Pancreas (tissue), 10 donors: ENCODE results near the gene ZNF471. TPM values are rescaled to one million over a fixed set of nuclear protein-coding genes. Genes with fewer than 3 reads are reported as not detected.

ENCODE experiments used
- ATAC-seq, 4 donors: fragments of 200-7000 bp; cut with Tn5 transposase; one replicate each; pipeline versions ENCODE4 v1.8.0 to v1.9.1; 2020; ENCODE audit warnings: mild to moderate bottlenecking in 4 of 4, moderate library complexity in 4 of 4
- DNase-seq, 6 donors: peaks; one replicate each; pipeline ENCODE4 v3.0.0-alpha.2; 2020
- FAIRE-seq: peaks from 2 replicates; lab custom pipeline; 2012; peaks lifted over from hg19 to GRCh38; lab: Jason Lieb, UNC
- H3K27ac ChIP-seq, 4 donors: fragments of 200-600 bp; sonication (generic); 1 replicate in 3 of 4; 2 replicates in 1 of 4; pipeline versions ENCODE4 v1.5.0 to v1.8.0; 2020
- H3K27me3 ChIP-seq, 4 donors: fragments of 200-600 bp; one replicate each; pipeline ENCODE4 v1.8.0; 2021
- H3K36me3 ChIP-seq, 3 donors: fragments of 200-600 bp; sonication (generic) in 1 of 3; one replicate each; pipeline versions ENCODE4 v1.5.0 to v1.8.0; 2020 to 2021
- H3K4me1 ChIP-seq, 3 donors: fragments of 200-600 bp; one replicate each; pipeline ENCODE4 v1.8.0; 2021
- H3K4me3 ChIP-seq, 4 donors: fragments of 200-600 bp; sonication (generic) in 2 of 4; one replicate each; pipeline versions ENCODE4 v1.5.0 to v1.8.0; 2020 to 2021
- H3K9me3 ChIP-seq, 4 donors: fragments of 200-600 bp; one replicate each; pipeline ENCODE4 v1.8.0; 2021
- CTCF ChIP-seq, 4 donors: fragments of 200-600 bp; sonication (generic) in 3 of 4; IDR thresholded peaks; one replicate each; pipeline versions ENCODE4 v1.5.0 to v1.8.0; 2021; ENCODE audit warnings: antibody characterized with exemption in 4 of 4
- WGBS, 2 donors: extraction: QIAGEN DNeasy Blood & Tissue Kit; methylation state at CpG; one replicate each; pipeline ENCODE4 v1.1.7; 2013; 5-methylcytosine and 5-hydroxymethylcytosine counted together
- intact Hi-C, 3 donors: fragments of 100-400 bp; cut with DNase I; formaldehyde crosslinking; loops; one replicate each; pipeline versions ENCODE4 v1.11.1 to v1.14.2; 2022
- polyA plus RNA-seq, 2 donors: library from polyadenylated mRNA; stranded (reverse); fragments of 200-250 nt; gene quantifications; one replicate each; pipeline ENCODE4 v1.2.3, GENCODE V29; 2013
- total RNA-seq, 6 donors: library from RNA; stranded (reverse); fragmentation: NEBNext Ultra II Directional in 4 of 6; extraction: Animal tissue kit (Norgen Biotek cat#: 25700) in 4 of 6; gene quantifications; one replicate each; pipeline versions ENCODE4 v1.2.1 to v1.2.4, GENCODE V29; 2021 to 2023
- donor health status: healthy with polysubstance abuse.
- donor health status: DM: no; HTN: no; CAD: no; lungs with moderate emphysema.
- donor health status: DM: no; HTN: no; CAD: no.
- donor health status: control.
- donor health status: control.
- donor health status: Bipolar disorder and iron deficiency.
- donor health status: DM: yes; HTN: yes; CAD: no.
- donor health status: DM: no; HTN: no; CAD: no.
- donor health status: DM: no; HTN: no; CAD: no.
- donor health status: DM: yes; HTN: yes; CAD: no.

The ZNF471 gene
- total and polyA plus RNA-seq, 8 donors: 0.73 to 5.4 (median 2.4) TPM

DNA sequence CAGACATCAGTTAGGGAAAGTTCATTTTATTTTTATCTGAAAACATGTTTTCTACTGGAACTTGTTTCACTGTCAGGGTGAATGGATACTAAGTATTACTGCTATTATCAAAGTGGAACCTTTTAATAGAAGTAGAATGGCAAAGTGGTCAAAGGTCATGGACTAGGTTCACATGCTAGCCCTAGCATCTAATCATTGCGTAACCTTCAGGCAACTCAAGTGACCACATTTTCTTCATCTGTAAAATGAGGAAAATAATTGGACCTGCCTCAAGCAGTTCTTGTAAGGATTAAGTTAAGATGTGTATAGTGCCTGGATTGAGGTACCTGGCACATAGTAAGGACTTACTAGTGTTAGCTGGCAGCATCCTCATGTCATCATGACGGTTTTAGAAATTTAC, 36.1 kb downstream of the ZNF471 start:
- peaks cover 3 to 25% (median 7%) of the 10 kb centered on the region in 3 donors for H3K36me3 ChIP-seq
- 95 to 100% methylated on average over 2 of the region's 2 CpGs for WGBS, 2 donors
- FAIRE-seq: no peak
- no peaks in the 10 kb centered on the region for H3K9me3 ChIP-seq
- no peak for ATAC-seq
- H3K27me3 ChIP-seq: no peaks in the 10 kb centered on the region
- no peak overlapping the region for H3K27ac ChIP-seq
- no peak for TF ChIP-seq CTCF (IDR thresholded peaks at IDR 0.05)
- intact Hi-C loops: no loop called here
- peaks cover 0 to 7% (median 0%) of the 10 kb centered on the region in 3 donors for H3K4me1 ChIP-seq
- DNase-seq: no peak
- H3K4me3 ChIP-seq: no peak overlapping the region

- no peaks in the 10 kb centered on the region for H3K27me3 ChIP-seq
- DNase-seq: no peak
- TF ChIP-seq CTCF (IDR thresholded peaks at IDR 0.05): no peak
- ATAC-seq: no peak
- no peaks in the 10 kb centered on the region for H3K4me1 ChIP-seq
- H3K9me3 ChIP-seq: peaks cover 0 to 7% (median 3%) of the 10 kb centered on the region in 4 donors
- peaks cover 11 to 43% (median 25%) of the 10 kb centered on the region in 3 donors for H3K36me3 ChIP-seq
- FAIRE-seq: no peak
- H3K27ac ChIP-seq: no peak overlapping the region
- intact Hi-C loops: no loop called here
- H3K4me3 ChIP-seq: no peak overlapping the region
- WGBS, 2 donors: 60 to 66% methylated on average over 6 of the region's 6 CpGs
These were observed 39.9 kb downstream of the ZNF471 start for GRCh38 chr19:56547535-56547934.

DNA sequence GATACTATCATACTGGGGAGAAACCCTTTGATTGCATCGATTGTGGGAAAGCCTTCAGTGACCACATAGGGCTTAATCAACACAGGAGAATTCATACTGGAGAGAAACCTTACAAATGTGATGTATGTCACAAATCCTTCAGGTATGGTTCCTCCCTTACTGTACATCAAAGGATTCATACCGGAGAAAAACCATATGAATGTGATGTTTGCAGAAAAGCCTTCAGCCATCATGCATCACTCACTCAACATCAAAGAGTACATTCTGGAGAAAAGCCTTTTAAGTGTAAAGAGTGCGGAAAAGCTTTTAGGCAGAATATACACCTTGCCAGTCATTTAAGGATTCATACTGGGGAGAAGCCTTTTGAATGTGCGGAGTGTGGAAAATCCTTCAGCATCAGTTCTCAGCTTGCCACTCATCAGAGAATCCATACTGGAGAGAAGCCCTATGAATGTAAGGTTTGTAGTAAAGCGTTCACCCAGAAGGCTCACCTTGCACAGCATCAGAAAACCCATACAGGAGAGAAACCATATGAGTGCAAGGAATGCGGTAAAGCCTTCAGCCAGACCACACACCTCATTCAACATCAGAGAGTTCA, 46.7 kb downstream of the ZNF471 start:
- intact Hi-C loops: no loop called here

DNA sequence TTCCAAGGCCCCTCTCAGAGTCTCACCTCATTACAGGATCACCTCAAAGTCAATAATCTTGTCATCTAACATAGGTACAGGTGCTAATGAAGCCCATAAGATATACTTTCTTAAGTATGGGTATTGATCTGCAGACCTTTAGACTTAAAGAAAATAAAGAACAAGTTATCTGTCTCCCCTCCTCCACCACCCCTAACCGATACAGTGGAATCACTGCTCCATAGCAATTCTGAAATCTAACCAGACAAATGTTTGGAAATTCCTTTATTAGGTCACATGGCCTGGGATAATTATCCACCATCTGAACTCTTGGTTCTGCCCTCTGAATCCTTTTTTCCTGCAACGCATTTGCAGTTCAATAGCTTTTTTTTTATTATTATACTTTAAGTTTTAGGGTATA, 55.1 kb downstream of the ZNF471 start:
- no peaks in the 10 kb centered on the region for H3K36me3 ChIP-seq
- FAIRE-seq: no peak
- 92 to 98% methylated on average over 2 of the region's 2 CpGs for WGBS, 2 donors
- no peaks in the 10 kb centered on the region for H3K27me3 ChIP-seq
- TF ChIP-seq CTCF (IDR thresholded peaks at IDR 0.05): no peak
- ATAC-seq: no peak
- H3K4me1 ChIP-seq: no peaks in the 10 kb centered on the region
- H3K27ac ChIP-seq: no peak overlapping the region
- no peak for DNase-seq
- H3K9me3 ChIP-seq: peaks cover 0 to 8% (median 1%) of the 10 kb centered on the region in 4 donors
- intact Hi-C loops: no loop called here
- H3K4me3 ChIP-seq: no peak overlapping the region

More for the DNA sequence above, 46.7 kb downstream of the ZNF471 start:
- Histone ChIP-seq H3K9me3 (peaks cover 0 to 44% (median 7%) of the 10 kb centered on the region in 4 donors), H3K27ac (no peak overlapping the region), H3K36me3 (peaks cover 4 to 40% (median 22%) of the 10 kb centered on the region in 3 donors), H3K4me3 (no peak overlapping the region), H3K4me1 (no peaks in the 10 kb centered on the region), H3K27me3 (no peaks in the 10 kb centered on the region)
- ATAC-seq (no peak), DNase-seq (no peak), FAIRE-seq (no peak)
- TF ChIP-seq CTCF (IDR thresholded peaks at IDR 0.05): no peak
- 81 to 97% methylated on average over 6 of the region's 6 CpGs for WGBS, 2 donors

DNA sequence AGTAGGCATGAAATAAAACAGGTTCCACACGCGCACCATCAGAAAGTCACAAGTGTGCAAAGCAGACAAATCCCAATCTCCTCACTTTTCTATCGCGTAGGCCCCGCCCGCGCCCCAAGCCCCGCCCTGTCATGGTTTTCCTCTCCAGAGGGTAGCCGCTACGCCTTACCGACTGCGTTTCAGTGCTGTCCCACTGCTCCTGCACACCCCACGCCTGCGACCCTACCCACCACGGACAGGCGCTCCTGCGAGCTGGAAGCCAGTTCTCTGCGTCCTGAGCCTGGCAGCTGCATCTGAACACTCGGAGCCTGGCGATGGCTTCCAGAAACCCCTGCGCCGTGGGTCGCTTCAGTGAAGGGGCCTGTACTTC, 59.2 kb downstream of the ZNF471 start:
- intact Hi-C loops: no loop called here
- Histone ChIP-seq H3K9me3 (peaks cover 0 to 3% (median 0%) of the 10 kb centered on the region in 4 donors), H3K36me3 (peaks cover 0 to 9% (median 6%) of the 10 kb centered on the region in 3 donors), H3K27ac (peak overlapping the region; percentile 4 to 69 (median 61)), H3K4me3 (peak overlapping the region; percentile 57 to 96 (median 87)), H3K4me1 (no peaks in the 10 kb centered on the region), H3K27me3 (no peaks in the 10 kb centered on the region)
- WGBS, 2 donors: 1% methylated on average over 23 of the region's 23 CpGs
- DNase-seq (peak in 5 of 6 donors; percentile 30 to 73 (median 49)), ATAC-seq (peak; percentile 57 to 76 (median 68)), FAIRE-seq (no peak)
- TF ChIP-seq CTCF (IDR thresholded peaks at IDR 0.05): no peak
